HG02885 (cell line): Measurements from ENCODE around the gene PDE1A.

Source experiments
- ATAC-seq: cut with Tn5 transposase; IDR thresholded peaks from one replicate; pipeline ENCODE4 v1.9.1; 2021; ENCODE audit warnings: mild to moderate bottlenecking; ENCODE audit not compliant: unreplicated experiment, poor library complexity

PDE1A gene

DNA sequence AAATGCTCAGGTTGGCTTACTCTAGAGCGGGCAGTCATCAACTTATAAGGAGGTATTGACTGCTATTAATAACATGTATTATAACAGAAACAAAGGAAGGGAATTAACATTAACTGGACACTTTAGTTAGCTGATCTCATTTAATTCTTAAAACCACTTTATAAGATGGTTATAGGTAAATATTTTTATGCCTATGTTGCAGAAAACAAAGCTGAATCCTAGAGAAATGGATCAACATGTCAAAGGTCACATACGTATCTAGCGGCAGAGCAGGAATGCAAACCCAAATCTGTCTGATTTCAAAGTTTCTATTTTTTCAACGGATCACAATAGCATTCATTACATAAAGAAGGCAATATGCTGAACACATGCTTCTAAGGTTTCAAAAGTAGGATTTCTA lies 200.0 kb downstream of the PDE1A start:
- no peak for ATAC-seq

DNA sequence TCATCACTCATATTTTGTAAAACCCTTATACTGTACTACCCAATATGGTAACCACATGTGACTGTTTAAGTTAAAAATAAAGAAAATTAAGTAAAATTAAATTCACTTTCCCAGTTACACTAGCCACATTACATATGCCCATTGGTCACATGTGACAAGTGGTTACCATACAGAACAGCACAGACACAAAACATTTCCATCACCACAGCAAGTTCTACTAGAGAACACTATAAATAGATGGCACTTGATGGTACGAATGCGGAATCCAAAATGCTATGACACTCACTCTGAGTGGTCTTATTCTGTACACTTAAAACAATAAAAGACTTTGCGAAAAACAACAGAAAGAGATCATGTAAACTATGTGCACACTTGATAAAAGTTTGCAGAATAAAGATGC lies 202.2 kb downstream of the PDE1A start:
- no peak for ATAC-seq

DNA sequence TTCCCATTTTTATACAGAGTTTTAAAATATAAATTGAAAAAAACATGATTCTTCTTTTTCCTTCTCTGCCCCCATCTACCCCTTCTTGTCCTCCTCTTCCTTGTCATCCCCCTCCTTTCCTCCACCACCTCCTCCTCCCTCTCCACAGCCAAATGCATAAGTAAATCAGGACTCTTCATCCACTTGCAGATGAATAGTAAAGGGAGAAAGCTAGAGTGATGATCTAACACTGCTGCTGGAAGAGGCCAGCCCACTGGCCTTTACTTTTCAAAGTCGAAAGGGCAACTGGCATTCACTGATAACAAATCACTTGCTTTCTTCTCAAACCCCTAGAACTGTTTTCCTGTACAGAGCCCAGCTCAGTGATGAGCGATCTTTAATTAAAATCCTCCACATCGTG lies 205.8 kb downstream of the PDE1A start:
- ATAC-seq = no peak

DNA sequence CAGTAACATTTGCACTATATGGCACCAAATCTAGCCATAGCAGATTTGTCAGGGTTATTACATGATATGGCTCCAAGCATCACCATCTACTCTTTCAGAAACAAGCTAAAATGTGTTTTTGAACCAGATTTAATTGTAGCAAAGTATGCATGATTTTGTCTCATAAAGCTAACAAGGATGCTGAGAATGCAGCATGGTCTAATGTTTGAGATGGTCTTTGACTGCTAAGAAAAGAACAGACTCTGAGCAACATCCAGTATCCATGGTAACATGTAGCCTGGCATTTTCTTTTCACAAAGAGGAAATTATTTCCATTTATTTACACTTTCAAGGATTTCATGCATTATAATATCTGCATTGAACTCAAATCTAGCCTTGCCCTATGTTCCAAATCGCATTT lies 206.5 kb downstream of the PDE1A start:
- ATAC-seq = no peak

DNA sequence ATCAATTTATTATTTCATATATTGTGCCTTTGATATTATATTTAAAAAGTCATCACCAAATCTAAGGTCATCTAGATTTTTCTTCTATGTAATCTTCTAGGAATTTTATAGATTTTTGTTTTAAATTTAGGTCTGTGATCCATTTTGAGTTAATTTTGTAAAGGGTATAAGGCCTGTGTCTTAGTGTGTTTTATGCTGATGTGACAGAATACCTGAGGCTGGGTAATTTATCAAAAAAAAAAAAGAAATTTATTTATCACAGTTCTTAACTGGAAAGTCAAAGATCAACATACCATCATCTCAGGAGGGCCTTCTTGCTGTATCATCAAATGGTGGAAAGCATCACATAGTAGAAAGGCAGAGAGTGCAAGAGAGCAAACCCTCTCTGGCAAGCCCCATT lies 216.2 kb downstream of the PDE1A start:
- no peak for ATAC-seq

DNA sequence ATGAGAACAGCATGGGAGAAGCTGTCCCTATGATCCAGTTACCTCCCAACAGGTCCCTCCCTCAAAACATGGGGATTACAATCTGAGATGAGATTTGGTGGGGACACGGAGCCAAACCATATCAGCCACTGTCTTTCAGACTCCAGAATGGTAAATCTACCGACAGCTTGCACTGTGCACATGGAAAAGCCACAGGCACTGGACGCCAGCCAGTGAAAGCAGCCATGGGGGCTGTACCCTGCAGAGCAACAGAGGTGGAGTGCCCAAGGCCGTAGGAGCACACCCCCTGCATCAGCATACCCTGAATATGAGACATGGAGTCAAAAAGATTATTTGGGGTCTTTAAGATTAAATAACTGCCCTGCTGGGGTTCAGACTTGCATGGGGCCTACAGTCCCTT lies 218.4 kb downstream of the PDE1A start:
- no peak for ATAC-seq

DNA sequence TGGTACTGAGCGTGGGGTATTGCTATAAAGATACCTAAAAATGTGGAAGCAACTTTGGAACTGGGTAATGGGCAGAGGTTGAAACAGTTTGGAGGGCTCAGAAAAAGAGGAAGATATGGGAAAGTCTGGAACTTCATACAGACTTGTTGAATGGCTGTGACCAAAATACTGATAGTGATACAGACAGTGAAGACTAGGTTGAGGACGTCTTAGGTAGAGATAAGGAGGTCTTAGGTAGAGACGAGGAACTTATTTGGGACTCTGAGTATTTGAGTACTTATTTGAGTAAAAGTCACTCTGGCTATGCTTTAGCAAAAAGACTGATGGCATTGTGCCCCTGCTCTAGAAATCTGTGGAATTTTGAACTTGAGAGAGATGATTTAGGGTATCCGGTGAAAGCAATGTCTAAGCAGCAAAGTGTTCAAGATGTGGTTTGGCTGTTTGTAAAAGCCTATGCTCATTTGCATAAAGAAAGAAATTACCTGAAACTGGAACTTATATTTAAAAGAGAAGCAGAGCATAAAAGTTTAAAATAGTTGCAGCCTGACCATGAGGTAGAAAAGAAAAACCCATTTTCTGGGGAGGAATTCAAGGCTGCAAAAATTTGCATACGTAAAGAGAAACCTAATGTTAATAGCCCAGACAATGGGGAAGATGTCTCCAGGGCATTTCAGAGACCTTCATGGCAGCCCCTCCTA lies 219.6 kb downstream of the PDE1A start:
- ATAC-seq = peak; percentile 71

DNA sequence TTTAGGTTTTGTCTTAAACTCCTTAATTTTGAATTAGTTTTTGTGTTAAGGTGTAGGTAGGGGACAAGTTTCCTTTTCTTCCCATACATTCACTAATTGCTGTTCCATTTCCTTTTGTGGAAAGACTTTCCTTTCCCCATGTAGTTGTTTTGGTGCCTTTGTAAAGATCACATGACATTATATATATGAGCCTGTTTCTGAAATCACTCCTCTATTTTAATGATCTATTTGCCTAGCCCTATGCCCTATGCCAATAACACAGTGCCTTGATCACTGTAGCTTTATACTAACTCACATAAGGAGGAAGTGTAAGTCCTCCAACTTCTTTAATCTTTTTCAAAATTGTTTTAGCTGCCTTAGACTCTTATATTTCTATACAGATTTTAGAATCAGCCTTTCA lies 229.3 kb downstream of the PDE1A start:
- no peak for ATAC-seq

DNA sequence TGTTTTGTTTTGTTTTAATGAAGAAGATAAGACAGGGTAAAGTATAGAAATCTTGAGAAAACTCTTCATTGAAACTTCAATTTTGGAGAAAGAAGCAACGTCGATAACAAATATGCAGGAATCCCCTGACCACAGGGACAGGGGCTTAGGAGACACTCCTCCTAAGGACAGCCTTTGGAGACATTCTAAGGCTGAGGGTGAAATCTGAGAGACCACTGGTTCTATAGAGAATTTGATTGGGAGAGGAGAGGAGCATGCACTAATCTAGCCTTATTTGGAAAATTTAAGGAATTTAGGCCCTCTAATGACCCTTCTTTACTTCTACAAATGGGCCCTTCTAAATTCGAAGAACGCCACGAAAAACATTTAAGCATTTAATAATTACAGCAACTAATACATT lies 233.5 kb downstream of the PDE1A start:
- ATAC-seq = no peak

DNA sequence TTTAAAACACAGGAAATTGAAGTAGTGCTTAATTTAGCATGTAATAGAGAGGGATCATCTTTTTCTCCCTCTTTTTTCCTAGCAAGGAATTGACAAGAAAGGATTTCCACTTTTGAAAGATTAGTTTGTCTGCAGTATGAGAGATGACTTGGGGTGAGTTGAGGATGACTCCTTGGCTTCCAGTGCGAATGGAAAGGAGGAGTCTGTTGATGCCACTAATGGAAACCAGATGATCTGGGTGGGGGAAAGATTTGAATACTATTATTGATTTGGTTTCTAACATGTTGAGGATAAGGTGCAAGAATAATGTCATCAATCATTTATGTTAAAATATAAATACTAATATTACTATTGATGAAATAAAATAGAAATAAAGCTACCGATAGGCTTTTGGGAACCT lies 235.8 kb downstream of the PDE1A start:
- no peak for ATAC-seq

DNA sequence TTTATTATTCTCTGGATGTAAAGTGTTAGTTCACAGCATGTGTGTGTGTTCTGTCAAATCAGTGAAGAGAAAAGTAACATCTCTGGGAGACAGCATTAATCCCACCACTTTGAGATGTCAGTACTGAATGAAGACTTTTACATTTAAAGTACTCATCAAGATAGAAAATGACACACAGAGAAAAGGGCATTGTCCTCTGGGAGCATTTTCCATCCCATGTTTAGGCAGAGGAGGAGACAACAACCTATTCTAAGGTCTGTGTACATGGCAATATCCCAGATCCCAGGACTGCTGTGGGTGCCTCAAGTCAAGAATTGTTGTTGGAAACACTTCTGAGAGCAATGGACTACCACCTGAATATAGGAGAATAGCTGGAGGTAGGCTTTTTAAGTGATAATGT lies 239.7 kb downstream of the PDE1A start:
- ATAC-seq = no peak

DNA sequence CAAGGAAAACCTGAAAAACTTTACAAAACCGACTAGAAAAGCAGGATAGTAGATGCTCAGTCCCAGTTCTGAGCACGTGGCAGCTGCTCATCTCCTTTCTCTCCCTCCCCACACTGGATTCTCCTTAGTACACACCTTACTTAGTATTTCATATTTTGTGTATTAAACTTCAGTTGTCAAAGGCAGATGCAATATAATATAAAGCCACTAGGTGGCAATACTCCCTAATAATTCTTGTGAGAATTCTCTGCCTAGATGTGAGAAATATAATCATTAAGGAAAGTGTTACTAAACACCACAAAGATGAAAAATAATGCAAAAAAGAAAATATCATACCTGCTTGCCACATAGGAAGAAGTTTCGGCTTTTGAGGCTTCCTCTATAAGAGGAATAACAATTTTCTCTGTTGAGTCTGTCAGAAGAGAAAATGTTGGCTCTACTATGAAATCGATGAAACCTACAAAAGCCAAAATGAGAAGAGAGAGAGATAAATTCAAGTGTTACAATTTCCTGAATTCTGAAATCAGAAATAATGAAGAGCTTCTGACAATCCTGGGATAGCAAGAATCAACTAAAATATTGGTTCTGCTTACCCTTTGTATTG lies 240.6 kb downstream of the PDE1A start:
- peak; percentile 74 for ATAC-seq

DNA sequence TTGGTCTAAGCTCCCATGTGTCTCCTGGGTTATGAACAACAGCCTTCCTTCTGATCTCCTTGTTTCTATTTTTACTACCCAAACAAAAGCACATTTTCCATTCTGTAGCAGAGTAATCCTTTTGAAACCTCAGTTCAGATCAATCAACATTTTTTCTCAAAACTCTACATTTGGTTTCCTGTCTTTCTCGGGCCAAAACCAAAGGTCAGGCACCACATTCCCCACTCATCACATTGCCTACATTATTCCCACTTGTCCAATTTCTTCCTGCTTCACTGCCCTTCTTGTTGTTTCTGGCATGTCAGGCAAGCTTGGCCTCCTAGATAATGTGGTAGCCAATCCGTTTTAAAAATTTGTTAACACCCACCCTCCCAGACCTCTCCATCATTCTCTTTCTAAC lies 244.4 kb downstream of the PDE1A start:
- ATAC-seq = no peak

DNA sequence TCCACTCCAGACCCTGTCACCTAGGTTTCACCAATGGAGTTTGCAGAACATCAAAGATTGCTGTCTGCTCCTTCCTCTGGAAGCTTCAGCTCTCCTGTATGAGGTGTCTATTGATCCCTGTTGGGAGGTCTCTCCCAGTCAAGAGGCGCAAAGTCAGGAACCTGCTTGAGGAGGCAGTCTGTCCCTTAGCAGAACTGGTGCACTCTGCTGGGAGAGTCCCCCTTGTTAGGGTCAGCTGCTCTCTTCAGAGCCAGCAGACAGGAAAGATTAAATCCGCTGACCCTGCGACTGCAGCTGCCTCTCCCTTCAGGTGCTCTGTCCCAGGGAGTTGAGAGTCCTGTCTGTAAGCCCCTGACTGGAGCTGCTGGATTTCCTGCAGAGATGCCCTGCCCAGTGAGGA lies 245.5 kb downstream of the PDE1A start:
- ATAC-seq = no peak

DNA sequence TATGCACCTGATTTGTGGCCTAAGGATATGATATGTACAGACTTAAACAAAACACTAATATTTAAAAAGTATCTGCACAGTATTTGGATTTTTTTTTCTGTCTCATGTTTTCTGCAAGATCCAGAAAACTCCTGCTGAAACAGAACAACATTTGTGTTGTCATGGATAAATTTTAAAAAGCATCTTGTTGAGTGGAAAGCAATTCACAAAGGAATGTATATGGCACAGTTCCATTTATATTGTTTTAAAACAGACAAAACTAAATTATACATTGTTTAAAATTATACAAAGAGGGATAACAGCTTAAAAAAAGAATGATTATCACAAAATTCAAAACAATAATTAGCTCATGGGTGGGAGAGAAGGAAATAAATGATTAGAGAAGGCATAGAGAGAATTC lies 247.7 kb downstream of the PDE1A start:
- no peak for ATAC-seq

DNA sequence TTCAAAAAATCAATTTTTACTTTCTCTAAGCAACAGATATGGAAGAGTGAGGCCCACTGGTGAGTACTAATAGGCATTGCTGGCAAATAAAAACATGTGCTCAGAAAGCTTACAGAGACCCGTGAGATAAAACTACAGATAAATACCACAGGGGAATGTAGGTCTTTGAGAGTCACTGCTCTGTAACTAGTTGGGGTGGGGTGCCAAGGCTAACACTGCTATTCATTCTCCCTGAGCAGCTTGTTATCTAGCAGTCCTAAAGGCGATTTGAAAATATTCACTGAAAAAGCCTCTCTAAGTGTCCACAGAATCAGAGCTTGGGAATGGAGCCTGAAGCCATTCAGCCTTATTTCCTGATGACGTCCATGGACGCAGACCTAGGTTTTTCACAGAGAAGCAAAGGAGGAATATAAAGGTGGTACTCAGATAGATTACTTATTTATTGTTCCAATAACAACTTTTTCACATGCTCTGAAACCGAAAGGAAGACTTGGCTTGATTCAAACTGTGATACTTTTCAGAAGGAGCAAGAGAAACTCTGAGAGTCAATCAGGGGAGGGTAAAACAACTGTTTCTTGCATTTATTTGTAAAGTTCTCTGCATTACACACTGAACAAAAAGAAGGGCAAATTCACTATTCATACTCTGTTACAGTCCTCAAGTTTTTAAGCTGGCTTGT lies 252.8 kb downstream of the PDE1A start:
- ATAC-seq = no peak

DNA sequence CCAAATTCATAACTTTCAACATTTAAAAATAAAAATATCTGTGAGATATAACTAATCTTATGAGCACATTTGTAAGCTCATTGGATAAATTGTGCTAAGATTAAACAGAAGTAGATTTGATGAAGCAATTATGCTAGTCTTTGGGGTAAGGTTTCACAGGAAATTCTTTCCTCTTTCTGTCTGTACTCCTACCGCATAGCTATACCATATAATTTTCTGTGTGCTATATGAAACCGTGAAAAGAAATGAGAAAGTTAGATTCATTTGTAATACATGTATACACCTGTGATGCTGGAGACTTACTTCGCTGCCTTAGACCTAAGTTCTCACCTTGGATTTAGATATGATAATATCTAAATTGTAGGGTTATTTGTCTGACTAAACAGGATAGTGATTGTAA lies 256.5 kb downstream of the PDE1A start:
- no peak for ATAC-seq

DNA sequence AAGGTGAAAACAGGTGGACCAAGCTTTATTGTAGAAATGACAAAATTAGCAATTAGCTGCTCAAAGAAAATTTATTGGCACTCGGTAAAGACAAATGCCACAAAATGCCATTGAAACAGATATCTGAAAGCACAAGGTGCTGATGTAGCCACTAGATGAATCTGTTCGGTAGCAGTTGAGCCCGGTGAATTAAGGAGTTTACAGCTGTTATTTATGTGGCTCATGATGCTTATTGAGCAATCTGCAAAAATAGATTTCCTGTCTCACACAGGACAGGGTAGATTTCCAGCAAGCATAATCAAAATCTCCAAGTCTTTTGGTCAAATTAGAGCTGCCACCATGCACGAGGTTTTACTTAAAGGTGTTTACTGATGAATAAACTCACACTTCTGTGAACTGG lies 259.0 kb downstream of the PDE1A start:
- no peak for ATAC-seq

DNA sequence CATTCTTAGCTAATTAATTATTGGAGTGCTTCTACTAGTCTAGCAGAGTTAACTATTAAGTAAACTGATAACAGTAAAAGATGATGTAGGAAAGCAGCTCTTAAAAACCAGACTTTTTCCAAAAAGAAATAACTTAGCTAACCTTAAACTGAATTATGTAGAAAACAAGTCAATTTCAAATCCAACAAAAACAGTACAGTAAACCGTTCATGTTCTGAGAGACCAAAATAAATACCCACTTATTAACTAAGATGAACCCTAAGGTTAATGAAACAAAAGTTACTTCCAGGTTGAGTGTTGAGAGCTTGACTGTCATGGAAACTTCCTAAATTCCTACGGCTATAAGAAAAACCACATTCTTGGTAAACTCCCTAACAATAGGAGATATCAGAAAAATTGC lies 260.0 kb downstream of the PDE1A start:
- no peak for ATAC-seq

DNA sequence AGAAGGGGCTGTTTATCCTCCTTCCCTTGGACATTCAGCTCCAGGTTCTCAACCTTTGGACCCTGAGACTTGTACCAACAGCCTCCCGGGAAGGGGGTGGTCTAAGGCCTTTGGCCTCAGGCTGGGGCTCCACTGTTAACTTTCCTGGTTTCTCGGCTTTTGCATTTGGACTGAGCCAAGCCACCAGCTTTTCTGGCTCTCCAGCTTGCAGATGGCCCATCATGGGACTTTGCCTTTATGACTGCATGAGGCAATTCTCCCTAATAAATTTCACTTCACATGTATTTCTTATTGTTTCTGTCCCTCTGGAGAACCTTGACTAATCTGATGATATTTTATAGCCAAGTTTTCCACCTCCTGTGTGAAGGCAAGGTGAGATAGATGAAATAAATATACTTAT lies 260.4 kb downstream of the PDE1A start:
- ATAC-seq = no peak

DNA sequence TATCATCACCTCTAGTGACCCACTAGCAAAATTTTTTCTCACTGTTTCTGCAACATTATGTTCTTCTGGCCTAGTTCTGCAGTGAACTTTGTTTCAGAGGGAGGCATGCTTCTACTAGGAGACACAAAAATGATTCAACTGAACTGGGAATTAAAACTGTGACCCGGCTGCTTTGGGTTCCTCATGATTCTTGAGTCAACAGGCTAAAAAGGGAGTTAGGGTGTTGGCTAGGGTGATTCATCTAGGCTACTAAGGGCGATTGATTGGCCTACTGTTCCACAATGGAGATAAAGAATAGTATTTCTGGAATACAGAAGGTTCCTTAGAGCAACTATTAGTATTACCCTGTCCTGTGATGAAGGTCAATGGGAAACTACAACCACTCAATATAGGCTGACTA lies 261.6 kb downstream of the PDE1A start:
- no peak for ATAC-seq

DNA sequence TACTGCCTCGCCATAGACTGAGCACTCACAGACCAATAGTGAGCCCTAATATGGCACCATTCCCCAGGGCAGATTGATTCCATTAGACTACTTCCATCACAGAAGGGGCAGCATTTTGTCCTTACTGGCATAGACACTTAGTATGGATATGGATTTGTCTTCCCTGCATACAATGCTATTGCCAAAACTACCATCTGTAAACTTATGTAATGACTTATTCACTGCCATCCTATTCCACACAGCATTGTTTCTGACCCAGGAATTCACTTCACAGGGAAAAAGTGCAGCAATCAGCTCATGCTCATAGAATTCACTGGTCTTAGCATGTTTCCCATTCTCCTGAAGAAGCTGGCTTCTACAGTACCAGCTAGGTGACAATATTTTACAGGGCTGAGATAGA lies 262.1 kb downstream of the PDE1A start:
- ATAC-seq = no peak
